LNCaP clone FGC (cell line): ENCODE measurements around the gene GPR150.

Source experiments
- DNase-seq: peaks from one replicate; pipeline ENCODE4 v3.0.0-alpha.2; 2011; ENCODE audit warnings: low read depth
- H3K4me3 ChIP-seq: 2 replicates; pipeline ENCODE4 v1.5.1; 2011; ENCODE audit warnings: mild to moderate bottlenecking, low read depth, low read length, control low read depth
- CTCF ChIP-seq: IDR thresholded peaks from 2 replicates; pipeline ENCODE4 v1.5.1; 2012; ENCODE audit warnings: mild to moderate bottlenecking; ENCODE audit not compliant: control insufficient read depth, insufficient read depth; ENCODE audit errors: extremely low read depth

GPR150 gene

DNA sequence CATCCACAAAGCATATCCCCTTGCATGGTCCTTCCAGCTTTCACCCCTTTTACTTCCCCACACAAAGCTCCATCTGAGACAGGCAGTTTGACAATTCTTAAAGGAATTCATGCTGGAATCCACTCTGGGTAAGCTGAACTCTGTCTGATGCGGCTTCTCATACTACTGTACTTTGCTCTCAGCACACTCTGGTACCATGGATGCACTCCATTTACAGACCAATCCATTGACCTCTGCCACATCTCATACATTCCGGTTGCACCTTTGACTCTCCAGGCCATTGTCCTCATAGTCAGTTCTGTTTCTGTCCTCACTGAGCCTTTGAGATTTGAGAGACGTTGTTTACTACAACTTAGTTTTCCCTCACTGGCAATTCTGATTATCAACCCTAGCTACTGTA is 50.7 kb downstream of the GPR150 start:
- TF ChIP-seq CTCF, result no peak
- H3K4me3 ChIP-seq, result no peak overlapping the region
- no peak for DNase-seq
